Measurements from ENCODE around the gene ATP11A. TPM values are rescaled to one million over a fixed set of nuclear protein-coding genes. Genes with fewer than 3 reads are reported as not detected.

Gene ATP11A
- total RNA-seq, 1 experiment from 2014 or later = 65.3 TPM

DNA sequence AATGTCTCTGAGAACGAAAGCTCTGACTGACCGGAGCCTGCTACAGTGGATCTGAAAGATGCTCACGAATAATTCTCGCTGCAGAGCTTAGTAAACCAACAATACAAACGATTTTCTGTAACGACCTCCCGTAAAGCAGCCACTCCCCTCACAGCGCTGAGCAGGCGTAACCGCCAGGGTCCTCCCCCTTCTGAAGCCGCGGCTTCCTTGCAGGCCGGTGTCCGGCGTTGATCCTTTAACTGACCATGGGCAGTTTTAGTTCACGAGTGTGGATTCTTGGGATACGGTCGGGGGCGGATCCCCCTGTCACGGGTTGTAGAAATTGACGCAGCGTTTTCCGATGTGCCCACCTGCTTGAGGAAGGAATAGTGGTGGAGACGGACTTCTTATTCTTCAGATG lies 75.9 kb downstream of the ATP11A start:
- TF ChIP-seq, protein P1, sequence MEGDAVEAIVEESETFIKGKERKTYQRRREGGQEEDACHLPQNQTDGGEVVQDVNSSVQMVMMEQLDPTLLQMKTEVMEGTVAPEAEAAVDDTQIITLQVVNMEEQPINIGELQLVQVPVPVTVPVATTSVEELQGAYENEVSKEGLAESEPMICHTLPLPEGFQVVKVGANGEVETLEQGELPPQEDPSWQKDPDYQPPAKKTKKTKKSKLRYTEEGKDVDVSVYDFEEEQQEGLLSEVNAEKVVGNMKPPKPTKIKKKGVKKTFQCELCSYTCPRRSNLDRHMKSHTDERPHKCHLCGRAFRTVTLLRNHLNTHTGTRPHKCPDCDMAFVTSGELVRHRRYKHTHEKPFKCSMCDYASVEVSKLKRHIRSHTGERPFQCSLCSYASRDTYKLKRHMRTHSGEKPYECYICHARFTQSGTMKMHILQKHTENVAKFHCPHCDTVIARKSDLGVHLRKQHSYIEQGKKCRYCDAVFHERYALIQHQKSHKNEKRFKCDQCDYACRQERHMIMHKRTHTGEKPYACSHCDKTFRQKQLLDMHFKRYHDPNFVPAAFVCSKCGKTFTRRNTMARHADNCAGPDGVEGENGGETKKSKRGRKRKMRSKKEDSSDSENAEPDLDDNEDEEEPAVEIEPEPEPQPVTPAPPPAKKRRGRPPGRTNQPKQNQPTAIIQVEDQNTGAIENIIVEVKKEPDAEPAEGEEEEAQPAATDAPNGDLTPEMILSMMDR (conservative IDR thresholded peaks at IDR 0.05) = no peak
- Histone ChIP-seq H3K4ac (ENCODE audit: low read depth, low read length) (no peak overlapping the region), H3K14ac (ENCODE audit: insufficient read depth, low read length) (no peak overlapping the region), H3K27ac (ENCODE audit: insufficient read length, low read depth, low read length) (no peak overlapping the region), H3K79me1 (ENCODE audit: insufficient read depth, low read depth, low read length, poor library complexity, severe bottlenecking) (no peaks in the 10 kb centered on the region), H3T11ph (ENCODE audit: low read length) (no peak overlapping the region), H2BK15ac (ENCODE audit: low read depth, low read length) (no peak overlapping the region), H3K4me2 (ENCODE audit: insufficient read depth, insufficient read length, low read length) (no peak overlapping the region), H3K56ac (ENCODE audit: insufficient read length, low read depth, low read length) (no peak overlapping the region), H4K91ac (ENCODE audit: insufficient read length, low read depth, low read length) (no peak overlapping the region), H3K23ac (ENCODE audit: insufficient read length, low read depth, low read length) (no peak overlapping the region), H2AK5ac (ENCODE audit: insufficient read length, low read length) (no peak overlapping the region), H3K9ac (ENCODE audit: extremely low read depth, insufficient read length, low read length) (no peak overlapping the region), H3K27me3 (ENCODE audit: insufficient read depth, low read length) (no peaks in the 10 kb centered on the region), H2BK20ac (ENCODE audit: low read depth, low read length, poor library complexity, severe bottlenecking) (no peak overlapping the region), H3K18ac (ENCODE audit: insufficient read length, low read depth, low read length) (no peak overlapping the region), H2BK5ac (ENCODE audit: insufficient read length, low read length) (no peak overlapping the region), H3K4me1 (ENCODE audit: insufficient read depth, low read length) (0 out of 2 replicates have a peak, but pooled peaks cover 3% of the 10 kb centered on the region), H4K20me1 (ENCODE audit: control insufficient read depth, insufficient read depth, insufficient read length) (no peaks in the 10 kb centered on the region), H3K23me2 (ENCODE audit: insufficient read length, low read depth, low read length, poor library complexity, severe bottlenecking) (no peaks in the 10 kb centered on the region), H2AFZ (ENCODE audit: low read length) (no peak overlapping the region), H3K9me3 (ENCODE audit: control insufficient read depth, low read depth, low read length) (no peaks in the 10 kb centered on the region), H2BK12ac (ENCODE audit: insufficient read length, low read depth, low read length) (no peak overlapping the region), H4K8ac (replicated peaks; ENCODE audit: insufficient read length, low read depth, low read length) (no peak overlapping the region), H3K79me2 (ENCODE audit: insufficient read depth, low read length) (no peaks in the 10 kb centered on the region; the same call in 1 of the 2 replicates), H4K5ac (ENCODE audit: insufficient read length, low read depth, low read length) (no peak overlapping the region), H2BK120ac (ENCODE audit: low read depth, low read length, poor library complexity, severe bottlenecking) (no peak overlapping the region)
- Mint-ChIP-seq H3K4me3 (no peak overlapping the region), H3K36me3 (ENCODE audit: insufficient read depth in 1 of 3, low read depth in 3 of 3) (peaks cover 0 to 4% (median 2%) of the 10 kb centered on the region in 3 experiments; a peak in 2 of 7 replicates), H3K27me3 (ENCODE audit: low read depth) (no peaks in the 10 kb centered on the region), H3K4me1 (peaks cover 40 to 62% of the 10 kb centered on the region in 2 experiments), H3K27ac (peak overlapping the region in 2 of 3 experiments; percentile 1 to 63; a peak in 3 of 7 replicates), H3K9me3 (no peaks in the 10 kb centered on the region)
- DNase-seq = peak; percentile 28
- no CpG with 5 or more reads among the region's 24 CpGs for WGBS (ENCODE audit: extremely low coverage, insufficient read length, low lambda C conversion rate)

Measured in H9 (cell line).